Lower leg skin (tissue), 3 donors: Measurements from ENCODE around the gene JAKMIP2.

Experiments
- POLR2A ChIP-seq, 2 donors: fragments of 450-650 bp; IDR thresholded peaks; one replicate each; pipeline ENCODE4 v1.6.1; 2016 to 2017; ENCODE audit warnings: antibody characterized with exemption in 2 of 2, mild to moderate bottlenecking in 1 of 2, moderate library complexity in 1 of 2
- TF ChIP-seq, protein P1 (sequence below), 3 donors: fragments of 450-650 bp; IDR thresholded peaks; one replicate each; pipeline ENCODE4 v1.5.1; 2016; ENCODE audit warnings: antibody characterized with exemption in 3 of 3, mild to moderate bottlenecking in 3 of 3, moderate library complexity in 2 of 3

DNA sequence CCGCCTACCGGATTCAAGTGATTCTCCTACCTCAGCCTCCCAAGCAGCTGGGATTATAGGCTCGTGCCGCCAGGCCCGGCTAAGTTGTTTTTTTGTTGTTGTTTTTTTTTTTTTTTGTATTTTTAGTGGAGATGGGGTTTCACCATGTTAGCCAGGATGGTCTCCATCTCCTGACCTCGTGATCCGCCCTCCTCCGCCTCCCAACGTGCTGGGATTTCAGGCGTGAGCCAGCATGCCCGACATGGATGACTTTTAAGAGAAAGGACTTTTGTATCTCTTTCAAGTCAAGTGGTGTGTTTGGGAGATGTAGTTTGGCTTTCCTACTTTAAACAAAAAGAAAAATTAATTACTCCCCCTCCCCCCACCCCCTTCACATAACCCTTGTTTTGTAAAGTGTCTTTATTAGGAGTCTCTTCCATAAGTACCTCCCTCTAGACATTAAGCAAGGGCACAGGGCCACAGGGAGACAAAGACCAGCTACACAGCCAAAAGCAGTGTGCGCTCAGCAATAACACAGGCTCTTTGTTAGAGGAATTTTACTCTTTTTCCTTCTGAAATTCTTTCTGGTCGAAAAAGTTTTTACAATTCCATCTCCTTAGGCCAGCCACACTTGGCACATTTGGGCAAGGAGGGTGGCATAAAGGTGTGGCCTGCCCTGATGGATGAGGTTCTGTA is 31.2 kb downstream of the JAKMIP2 start:
- TF ChIP-seq, protein P1, sequence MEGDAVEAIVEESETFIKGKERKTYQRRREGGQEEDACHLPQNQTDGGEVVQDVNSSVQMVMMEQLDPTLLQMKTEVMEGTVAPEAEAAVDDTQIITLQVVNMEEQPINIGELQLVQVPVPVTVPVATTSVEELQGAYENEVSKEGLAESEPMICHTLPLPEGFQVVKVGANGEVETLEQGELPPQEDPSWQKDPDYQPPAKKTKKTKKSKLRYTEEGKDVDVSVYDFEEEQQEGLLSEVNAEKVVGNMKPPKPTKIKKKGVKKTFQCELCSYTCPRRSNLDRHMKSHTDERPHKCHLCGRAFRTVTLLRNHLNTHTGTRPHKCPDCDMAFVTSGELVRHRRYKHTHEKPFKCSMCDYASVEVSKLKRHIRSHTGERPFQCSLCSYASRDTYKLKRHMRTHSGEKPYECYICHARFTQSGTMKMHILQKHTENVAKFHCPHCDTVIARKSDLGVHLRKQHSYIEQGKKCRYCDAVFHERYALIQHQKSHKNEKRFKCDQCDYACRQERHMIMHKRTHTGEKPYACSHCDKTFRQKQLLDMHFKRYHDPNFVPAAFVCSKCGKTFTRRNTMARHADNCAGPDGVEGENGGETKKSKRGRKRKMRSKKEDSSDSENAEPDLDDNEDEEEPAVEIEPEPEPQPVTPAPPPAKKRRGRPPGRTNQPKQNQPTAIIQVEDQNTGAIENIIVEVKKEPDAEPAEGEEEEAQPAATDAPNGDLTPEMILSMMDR (IDR thresholded peaks at IDR 0.05): no peak
- no peak for TF ChIP-seq POLR2A (IDR thresholded peaks at IDR 0.05)
